Measurements from ENCODE around the gene TCEAL4. TPM values are rescaled to one million over a fixed set of nuclear protein-coding genes. Genes with fewer than 3 reads are reported as not detected.

The TCEAL4 gene
- total and polyA plus RNA-seq, 8 donors: 5.8 to 247 (median 169) TPM

DNA sequence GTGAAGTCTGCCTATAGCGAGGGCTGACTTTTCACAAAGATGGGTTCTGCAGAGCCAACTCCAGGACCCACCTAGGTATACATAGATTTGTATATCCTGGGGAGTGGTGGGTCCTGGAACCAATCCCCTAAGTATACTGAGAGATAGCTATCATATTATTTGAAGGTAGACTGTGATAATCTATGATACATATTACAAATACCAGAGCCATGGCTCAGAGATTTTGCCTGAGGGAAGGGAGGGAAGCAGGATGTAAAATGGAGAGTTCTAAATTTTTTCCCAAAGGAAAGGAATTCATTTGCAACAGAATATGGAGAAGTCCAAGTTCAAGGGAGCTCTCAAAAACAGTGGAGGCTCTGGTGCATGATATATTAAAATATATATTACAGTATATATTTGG lies 29.7 kb downstream of the TCEAL4 start:
- Histone ChIP-seq H3K9me3 (no peaks in the 10 kb centered on the region), H3K4me3 (no peak overlapping the region), H3K27me3 (no peaks in the 10 kb centered on the region), H3K4me1 (no peaks in the 10 kb centered on the region), H3K36me3 (no peaks in the 10 kb centered on the region), H3K27ac (no peak overlapping the region)
- intact Hi-C loops (cut with DNase I; ENCODE audit: low total_unique reads): no loop called here
- TF ChIP-seq POLR2A (IDR thresholded peaks at IDR 0.05) (no peak), EP300 (IDR thresholded peaks at IDR 0.05) (no peak), POLR2AphosphoS5 (IDR thresholded peaks at IDR 0.05) (no peak)
- TF ChIP-seq, protein P1, sequence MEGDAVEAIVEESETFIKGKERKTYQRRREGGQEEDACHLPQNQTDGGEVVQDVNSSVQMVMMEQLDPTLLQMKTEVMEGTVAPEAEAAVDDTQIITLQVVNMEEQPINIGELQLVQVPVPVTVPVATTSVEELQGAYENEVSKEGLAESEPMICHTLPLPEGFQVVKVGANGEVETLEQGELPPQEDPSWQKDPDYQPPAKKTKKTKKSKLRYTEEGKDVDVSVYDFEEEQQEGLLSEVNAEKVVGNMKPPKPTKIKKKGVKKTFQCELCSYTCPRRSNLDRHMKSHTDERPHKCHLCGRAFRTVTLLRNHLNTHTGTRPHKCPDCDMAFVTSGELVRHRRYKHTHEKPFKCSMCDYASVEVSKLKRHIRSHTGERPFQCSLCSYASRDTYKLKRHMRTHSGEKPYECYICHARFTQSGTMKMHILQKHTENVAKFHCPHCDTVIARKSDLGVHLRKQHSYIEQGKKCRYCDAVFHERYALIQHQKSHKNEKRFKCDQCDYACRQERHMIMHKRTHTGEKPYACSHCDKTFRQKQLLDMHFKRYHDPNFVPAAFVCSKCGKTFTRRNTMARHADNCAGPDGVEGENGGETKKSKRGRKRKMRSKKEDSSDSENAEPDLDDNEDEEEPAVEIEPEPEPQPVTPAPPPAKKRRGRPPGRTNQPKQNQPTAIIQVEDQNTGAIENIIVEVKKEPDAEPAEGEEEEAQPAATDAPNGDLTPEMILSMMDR (IDR thresholded peaks at IDR 0.05): no peak
- WGBS, 5 donors: 75 to 100% (median 95%) methylated on average over 1 of the region's 1 CpG
- DNase-seq: no peak

DNA sequence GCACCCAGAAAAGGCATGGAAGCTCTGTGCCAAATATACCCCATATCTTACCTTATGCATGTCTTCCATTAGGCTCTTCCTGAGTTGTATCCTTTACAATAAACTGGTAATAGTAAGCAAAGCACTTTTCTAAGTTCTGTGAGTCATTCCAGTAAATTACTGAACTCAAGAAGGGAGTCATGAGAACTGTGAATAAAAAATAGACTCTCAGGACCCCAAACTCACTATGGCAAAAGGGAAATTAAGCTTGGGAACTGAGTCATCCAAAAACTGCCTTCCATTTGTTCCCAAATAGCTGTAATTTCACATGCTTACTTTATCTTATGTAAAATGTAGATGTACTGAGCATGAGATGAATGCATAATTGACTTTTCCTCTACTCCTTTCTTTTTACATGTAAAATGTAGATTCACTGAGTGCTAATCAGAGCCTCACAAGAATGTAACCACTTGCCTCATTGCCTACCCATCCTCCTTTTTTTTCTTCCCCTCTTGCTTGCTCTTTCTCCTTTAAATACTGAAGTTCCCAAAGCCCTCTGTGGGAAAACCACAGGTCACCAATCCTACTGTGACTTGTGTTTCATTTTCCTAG lies 30.6 kb downstream of the TCEAL4 start:
- no peaks in the 10 kb centered on the region for H3K4me1 ChIP-seq
- intact Hi-C loops (cut with DNase I; ENCODE audit: low total_unique reads): no loop called here
- no peak overlapping the region for H3K27ac ChIP-seq
- no peak for DNase-seq
- no peaks in the 10 kb centered on the region for H3K27me3 ChIP-seq
- no peak overlapping the region for H3K4me3 ChIP-seq
- no peaks in the 10 kb centered on the region for H3K36me3 ChIP-seq
- no peaks in the 10 kb centered on the region for H3K9me3 ChIP-seq
- TF ChIP-seq EP300 (IDR thresholded peaks at IDR 0.05): no peak
- TF ChIP-seq POLR2AphosphoS5 (IDR thresholded peaks at IDR 0.05): no peak
- no peak for TF ChIP-seq POLR2A (IDR thresholded peaks at IDR 0.05)
- TF ChIP-seq, protein P1 (IDR thresholded peaks at IDR 0.05): no peak

DNA sequence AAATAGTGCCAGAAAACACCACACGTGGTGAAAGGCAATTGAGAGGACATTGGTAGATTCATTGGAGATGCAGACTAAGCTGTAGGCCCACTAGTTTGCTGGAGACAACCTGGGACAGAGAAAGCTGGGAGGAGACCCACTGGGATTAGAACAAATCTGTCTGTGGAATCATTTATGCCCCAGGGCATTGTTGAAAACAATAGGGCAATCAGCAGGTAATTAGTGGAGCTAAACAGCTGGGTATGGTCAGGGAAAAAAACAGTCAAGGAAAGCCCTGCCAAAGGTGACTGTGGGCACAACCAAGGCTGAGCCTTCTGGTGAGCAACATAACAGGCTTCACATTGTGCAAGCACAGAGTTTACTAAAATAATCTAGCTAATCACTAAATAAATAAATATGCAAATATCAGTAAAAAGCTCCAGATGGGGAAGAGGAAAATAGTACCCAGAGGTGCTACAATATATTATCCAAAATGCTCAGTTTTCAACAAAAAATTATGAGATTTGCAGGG lies 31.4 kb downstream of the TCEAL4 start:
- TF ChIP-seq EP300 (IDR thresholded peaks at IDR 0.05) (no peak), POLR2A (IDR thresholded peaks at IDR 0.05) (no peak), POLR2AphosphoS5 (IDR thresholded peaks at IDR 0.05) (no peak)
- TF ChIP-seq, protein P1 (IDR thresholded peaks at IDR 0.05): no peak
- DNase-seq: no peak
- Histone ChIP-seq H3K27me3 (no peaks in the 10 kb centered on the region), H3K4me1 (no peaks in the 10 kb centered on the region), H3K9me3 (no peaks in the 10 kb centered on the region), H3K36me3 (no peaks in the 10 kb centered on the region), H3K4me3 (no peak overlapping the region), H3K27ac (no peak overlapping the region)
- intact Hi-C loops (cut with DNase I; ENCODE audit: low total_unique reads): no loop called here
- 23 to 62% (median 43%) methylated on average over 1 of the region's 1 CpG for WGBS, 5 donors

DNA sequence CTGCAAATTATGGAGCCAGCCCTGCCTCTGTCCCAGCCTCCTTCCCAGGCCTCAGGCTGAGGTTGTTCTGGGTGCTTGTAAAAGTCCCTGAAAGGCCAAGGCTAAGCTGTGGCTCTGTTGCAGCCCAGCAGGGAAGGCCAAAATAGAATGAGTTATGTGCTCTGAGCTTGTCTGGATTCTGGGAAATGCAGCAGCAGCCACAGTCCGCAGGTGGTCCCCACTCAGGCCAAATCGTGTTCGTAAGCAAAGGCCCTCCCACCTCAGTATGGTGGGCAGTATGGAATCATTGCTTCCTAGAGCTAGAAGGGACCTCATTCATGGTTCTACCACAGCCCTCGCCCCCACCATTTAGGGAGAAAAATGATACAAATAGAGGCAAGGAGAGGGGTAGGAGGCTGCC lies 38.8 kb downstream of the TCEAL4 start:
- no peak for DNase-seq

More for the DNA sequence above, 38.8 kb downstream of the TCEAL4 start:
- H3K36me3 ChIP-seq: no peaks in the 10 kb centered on the region
- peak overlapping the region in 4 of 5 donors; percentile 35 to 93 (median 42) for H3K27ac ChIP-seq
- H3K4me1 ChIP-seq: peaks cover 0 to 26% (median 7%) of the 10 kb centered on the region in 4 donors
- intact Hi-C loops (cut with DNase I; ENCODE audit: low total_unique reads): no loop called here
- TF ChIP-seq, protein P1 (IDR thresholded peaks at IDR 0.05): no peak
- TF ChIP-seq POLR2A (IDR thresholded peaks at IDR 0.05) (no peak), EP300 (IDR thresholded peaks at IDR 0.05) (no peak), POLR2AphosphoS5 (IDR thresholded peaks at IDR 0.05) (no peak)
- 62 to 80% (median 76%) methylated on average over 3 to 4 of the region's 4 CpGs for WGBS, 5 donors
- H3K9me3 ChIP-seq: no peaks in the 10 kb centered on the region
- no peak overlapping the region for H3K4me3 ChIP-seq
- no peaks in the 10 kb centered on the region for H3K27me3 ChIP-seq
